Astrocyte of the cerebellum (primary cell): Measurements from ENCODE around the gene TBC1D25.
A peak's percentile ranks its signal among the peaks of the same experiment; 100 is the strongest.
"Not testable (repeated sequence)": the region's sequence is repeated elsewhere in the genome, so short reads cannot be mapped to it uniquely, and the experiment has no call there.

ENCODE experiments used
- DNase-seq: peaks from one replicate; pipeline ENCODE4 v3.0.0-alpha.2; 2011; ENCODE audit warnings: low read depth
- H3K4me3 ChIP-seq: 2 replicates; pipeline ENCODE4 v1.5.1; 2011; ENCODE audit warnings: mild to moderate bottlenecking, low read depth, low read length, moderate library complexity
- CTCF ChIP-seq: IDR thresholded peaks from 2 replicates; pipeline ENCODE4 v1.5.1; 2012; ENCODE audit warnings: low read length, low read depth, moderate library complexity, mild to moderate bottlenecking; ENCODE audit errors: missing control alignments
- in situ Hi-C: cut with HindIII; loops from 2 replicates; pipeline ENCODE4 v1.10.0; 2017; ENCODE audit warnings: low sequenced_read_pairs

The TBC1D25 gene

DNA sequence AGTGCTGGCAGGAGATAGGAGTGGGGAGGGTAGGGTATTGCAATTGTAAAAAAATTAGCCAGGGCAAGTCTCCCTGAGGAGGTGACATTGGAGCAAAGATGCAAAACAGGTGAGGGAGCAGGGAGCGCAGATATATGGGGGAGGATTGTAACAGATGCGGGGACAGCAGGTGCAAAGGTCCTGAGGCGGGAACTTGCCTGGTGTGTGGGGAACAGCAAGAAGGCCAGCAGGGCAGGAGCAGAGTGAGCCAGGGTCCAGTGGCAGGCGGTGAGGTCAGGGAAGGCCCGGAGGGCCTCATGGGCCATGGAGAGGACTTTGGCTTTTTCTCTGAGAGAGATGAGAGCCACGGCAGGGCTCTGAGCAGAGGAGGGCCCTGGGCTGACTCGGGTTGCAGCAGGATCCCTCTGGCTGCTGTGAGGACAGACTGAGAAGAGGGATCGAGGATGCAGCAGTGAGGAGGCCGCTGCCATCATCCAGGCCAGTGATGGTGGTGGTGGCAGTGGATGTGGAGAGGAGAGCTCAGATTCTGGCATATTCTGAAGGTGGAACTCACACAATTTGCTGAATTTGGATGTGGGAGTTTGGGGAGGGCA, 24.6 kb upstream of the TBC1D25 start:
- no peak for TF ChIP-seq CTCF
- in situ Hi-C loops, result no loop called here
- DNase-seq, result no peak
- no peak overlapping the region for H3K4me3 ChIP-seq

DNA sequence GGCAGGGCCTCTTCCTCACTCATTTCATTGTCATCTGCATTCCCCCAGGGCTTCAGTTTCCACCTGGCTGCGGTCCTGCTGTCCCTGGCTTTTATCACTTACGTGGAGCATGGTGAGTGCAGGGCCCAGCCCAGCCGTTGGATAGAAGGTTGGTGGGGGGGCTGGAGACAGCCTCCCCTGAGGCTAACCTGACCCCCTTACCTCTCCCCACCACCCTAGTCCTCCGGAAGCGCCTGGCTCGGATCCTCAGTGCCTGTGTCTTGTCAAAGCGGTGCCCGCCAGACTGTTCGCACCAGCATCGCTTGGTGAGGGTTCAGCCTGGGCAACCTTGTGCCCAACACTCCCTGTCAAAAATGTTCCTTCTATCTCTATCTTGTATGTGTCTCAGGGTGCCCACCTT, 23.7 kb upstream of the TBC1D25 start:
- DNase-seq, result no peak
- in situ Hi-C loops, result no loop called here
- no peak for TF ChIP-seq CTCF
- H3K4me3 ChIP-seq, result no peak overlapping the region

- in situ Hi-C loops, result no loop called here
- TF ChIP-seq CTCF, result no peak
- no peak overlapping the region for H3K4me3 ChIP-seq
Observed at GRCh38 chrX:48516285-48516684, 23.2 kb upstream of the TBC1D25 start.

GRCh38 chrX:48516987-48517386, 22.5 kb upstream of the TBC1D25 start:
- in situ Hi-C loops, result no loop called here
- DNase-seq, result no peak
- TF ChIP-seq CTCF, result no peak
- H3K4me3 ChIP-seq, result no peak overlapping the region

More at GRCh38 chrX:48516285-48516684, 23.2 kb upstream of the TBC1D25 start:
- DNase-seq, result no peak

DNA sequence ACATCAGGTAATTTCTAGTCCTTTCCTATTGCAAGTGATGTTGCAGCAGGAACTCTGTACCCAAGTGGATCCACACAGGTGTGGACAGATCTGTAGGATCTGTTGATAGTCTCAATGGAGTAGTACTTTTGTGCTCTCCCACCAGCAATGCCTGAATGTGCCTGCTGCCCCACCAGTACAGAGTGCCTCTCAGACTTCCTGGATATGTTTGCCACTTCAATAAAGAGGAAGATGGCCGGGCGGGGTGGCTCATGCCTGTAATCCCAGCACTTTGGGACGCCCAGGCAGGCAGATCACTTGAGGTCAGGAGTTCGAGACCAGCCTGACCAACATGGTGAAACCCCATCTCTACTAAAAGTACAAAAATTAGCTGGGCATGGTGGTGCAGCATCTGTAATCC, 20.0 kb upstream of the TBC1D25 start:
- H3K4me3 ChIP-seq, DNase-seq, in situ Hi-C loops: not testable (repeated sequence)

DNA sequence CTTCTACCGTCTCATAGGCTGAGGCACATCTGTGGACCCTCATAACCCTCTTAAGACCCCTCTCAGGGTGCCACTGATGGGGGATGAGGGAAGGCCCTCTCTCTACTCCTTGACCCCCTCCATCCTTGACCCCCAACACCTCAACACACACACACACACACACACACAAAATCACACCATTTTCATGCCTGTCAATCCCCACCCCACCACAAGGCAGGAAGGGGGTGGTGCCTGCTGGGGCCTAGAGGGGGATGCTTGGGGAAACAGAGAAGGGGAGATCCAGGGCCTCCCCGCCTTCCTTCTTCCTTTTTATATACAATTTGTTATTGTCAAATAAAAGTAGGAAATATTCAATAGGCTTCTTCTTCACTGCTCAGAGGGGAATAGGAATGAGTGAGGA, 19.1 kb upstream of the TBC1D25 start:
- no peak overlapping the region for H3K4me3 ChIP-seq
- TF ChIP-seq CTCF, result no peak
- DNase-seq, result no peak
- in situ Hi-C loops, result no loop called here

- no peak for TF ChIP-seq CTCF
- DNase-seq, result no peak
- in situ Hi-C loops, result no loop called here
- H3K4me3 ChIP-seq, result peak overlapping the region; percentile 54
Observed at GRCh38 chrX:48520976-48521352, 18.6 kb upstream of the TBC1D25 start.
